Duodenal mucosa (tissue), 2 donors: Measurements from ENCODE around the gene MTOR.
A peak's percentile ranks its signal among the peaks of the same experiment; 100 is the strongest.
"Not testable (repeated sequence)": the region's sequence is repeated elsewhere in the genome, so short reads cannot be mapped to it uniquely, and the experiment has no call there.

Source experiments
- H3K27ac ChIP-seq: one replicate; pipeline ENCODE4 v1.7.0; 2013; ENCODE audit warnings: low read depth, low read length
- H3K27me3 ChIP-seq, 2 donors: one replicate each; pipeline ENCODE4 v1.7.0; 2013; ENCODE audit warnings: low read length in 2 of 2, control low read depth in 1 of 2; ENCODE audit not compliant: insufficient read depth in 2 of 2, control insufficient read depth in 1 of 2
- H3K36me3 ChIP-seq, 2 donors: one replicate each; pipeline ENCODE4 v1.7.0; 2013; ENCODE audit warnings: low read length in 2 of 2, control low read depth in 1 of 2; ENCODE audit not compliant: insufficient read depth in 2 of 2, control insufficient read depth in 1 of 2
- H3K4me1 ChIP-seq, 2 donors: one replicate each; pipeline ENCODE4 v1.7.0; 2013; ENCODE audit warnings: low read length in 2 of 2, control low read depth in 1 of 2; ENCODE audit not compliant: insufficient read depth in 2 of 2, control insufficient read depth in 1 of 2
- H3K4me3 ChIP-seq, 2 donors: one replicate each; pipeline ENCODE4 v1.7.0; 2013; ENCODE audit warnings: low read length in 2 of 2, low read depth in 1 of 2
- H3K9ac ChIP-seq, 2 donors: one replicate each; pipeline ENCODE4 v1.7.0; 2013; ENCODE audit warnings: low read length in 2 of 2, low read depth in 1 of 2
- H3K9me3 ChIP-seq, 2 donors: one replicate each; pipeline ENCODE4 v1.7.0; 2013; ENCODE audit warnings: low read length in 2 of 2, control low read depth in 1 of 2; ENCODE audit not compliant: control insufficient read depth in 1 of 2

MTOR gene

DNA sequence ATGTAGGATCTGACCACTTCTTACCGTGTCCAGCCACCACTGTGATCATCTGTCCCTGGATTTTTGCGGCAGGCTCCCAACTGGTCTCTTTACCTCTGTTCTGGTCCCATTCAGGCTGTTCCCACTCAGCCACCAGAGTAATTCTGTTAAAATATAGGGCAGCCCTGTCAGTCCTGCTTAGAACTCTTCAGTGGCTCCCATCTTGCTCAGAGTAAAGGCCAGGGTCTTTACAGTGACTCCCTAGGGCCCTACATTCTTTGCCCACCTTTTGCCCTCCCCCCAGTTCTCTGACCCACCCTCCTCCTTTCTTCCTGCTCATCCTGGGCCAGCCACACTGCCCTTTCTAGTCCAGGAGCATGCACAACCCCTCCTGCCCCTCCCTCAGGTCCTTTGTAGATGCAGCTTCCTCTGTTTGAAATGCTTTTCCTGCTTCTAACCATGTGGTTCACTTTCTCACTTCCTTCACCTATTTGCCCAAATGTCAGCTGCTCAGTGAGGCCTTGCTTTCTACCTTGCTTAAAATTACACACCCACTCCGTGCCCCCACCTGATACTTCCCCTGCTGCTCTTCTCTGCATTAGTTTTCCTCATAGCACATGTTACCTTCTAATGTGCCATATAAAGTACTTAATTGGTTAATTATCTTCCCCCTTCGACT, 18.5 kb upstream of the MTOR start:
- H3K36me3 ChIP-seq: peaks cover 6 to 29% of the 10 kb centered on the region in 2 donors
- H3K9ac ChIP-seq: no peak overlapping the region
- no peaks in the 10 kb centered on the region for H3K27me3 ChIP-seq
- H3K9me3 ChIP-seq: no peaks in the 10 kb centered on the region
- H3K4me3 ChIP-seq: no peak overlapping the region
- H3K27ac ChIP-seq: no peak overlapping the region
- H3K4me1 ChIP-seq: peaks cover 3 to 11% of the 10 kb centered on the region in 2 donors

DNA sequence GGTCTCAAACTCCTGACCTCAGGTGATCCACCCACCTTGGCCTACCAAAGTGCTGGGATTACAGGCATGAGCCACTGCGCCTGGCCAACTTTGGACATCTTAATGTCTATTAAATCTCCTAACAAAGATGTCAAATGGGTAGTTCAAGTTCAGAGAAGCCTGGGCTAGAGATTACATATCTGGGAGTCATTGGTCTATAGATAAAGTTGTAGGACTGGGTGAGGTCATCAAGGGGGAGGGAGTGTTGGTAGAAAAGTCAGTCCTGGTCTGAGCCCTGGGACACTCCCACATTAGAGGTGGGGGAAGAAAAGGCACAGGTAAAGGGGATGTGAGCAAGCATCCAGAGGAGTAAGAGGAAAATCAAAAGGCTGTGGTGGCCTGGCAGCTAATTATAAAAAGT, 17.3 kb upstream of the MTOR start:
- peaks cover 4 to 21% of the 10 kb centered on the region in 2 donors for H3K36me3 ChIP-seq
- H3K4me1 ChIP-seq: peaks cover 7 to 23% of the 10 kb centered on the region in 2 donors

DNA sequence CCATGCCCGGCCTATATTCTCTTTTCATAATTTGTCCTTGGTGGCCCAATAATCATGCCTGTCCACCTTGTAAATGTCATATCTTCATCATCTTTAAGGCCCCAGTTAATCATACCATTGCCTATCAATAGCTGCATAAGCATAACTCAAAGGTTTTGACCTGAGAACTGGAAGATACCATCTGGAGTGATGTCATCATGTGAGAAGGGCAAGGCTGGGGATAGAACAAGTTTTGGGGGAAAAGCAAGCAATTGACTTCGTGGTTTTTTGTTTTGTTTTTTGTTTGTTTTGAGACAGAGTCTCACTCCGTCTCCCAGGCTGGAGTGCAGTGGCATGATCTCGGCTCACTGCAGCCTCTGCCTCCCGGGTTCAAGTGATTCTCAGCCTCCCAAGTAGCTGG, 16.8 kb upstream of the MTOR start:
- Histone ChIP-seq H3K9me3 (no peaks in the 10 kb centered on the region), H3K27ac (no peak overlapping the region), H3K4me1 (peaks cover 7 to 27% of the 10 kb centered on the region in 2 donors), H3K36me3 (peaks cover 4 to 21% of the 10 kb centered on the region in 2 donors), H3K27me3 (no peaks in the 10 kb centered on the region), H3K4me3 (no peak overlapping the region), H3K9ac (no peak overlapping the region)

More for the DNA sequence above, 17.3 kb upstream of the MTOR start:
- H3K4me3 ChIP-seq: no peak overlapping the region
- no peaks in the 10 kb centered on the region for H3K9me3 ChIP-seq
- no peaks in the 10 kb centered on the region for H3K27me3 ChIP-seq
- H3K9ac ChIP-seq: no peak overlapping the region
- no peak overlapping the region for H3K27ac ChIP-seq

DNA sequence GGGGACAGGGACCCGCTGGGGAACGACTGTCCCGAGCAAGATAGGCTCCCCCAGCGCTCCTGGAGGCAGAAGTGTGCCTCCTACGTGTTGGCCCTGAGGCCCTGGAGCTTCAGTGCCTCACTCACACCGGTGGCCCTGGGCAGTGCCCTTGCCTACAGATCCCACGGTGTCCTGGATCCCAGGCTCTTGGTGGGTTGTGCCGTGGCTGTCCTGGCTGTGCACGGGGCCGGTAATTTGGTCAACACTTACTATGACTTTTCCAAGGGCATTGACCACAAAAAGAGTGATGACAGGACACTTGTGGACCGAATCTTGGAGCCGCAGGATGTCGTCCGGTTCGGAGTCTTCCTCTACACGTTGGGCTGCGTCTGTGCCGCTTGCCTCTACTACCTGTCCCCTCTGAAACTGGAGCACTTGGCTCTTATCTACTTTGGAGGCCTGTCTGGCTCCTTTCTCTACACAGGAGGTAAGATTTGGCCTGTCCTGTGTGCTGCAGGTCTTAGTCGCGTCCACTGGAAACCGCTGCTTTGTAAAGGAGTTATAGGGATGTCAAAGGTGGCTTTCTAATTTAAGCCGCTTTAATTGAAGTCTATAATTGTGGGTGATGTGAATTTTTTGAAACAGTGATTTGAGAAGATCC, 11.4 kb upstream of the MTOR start:
- H3K4me1 ChIP-seq: peaks cover 14 to 27% of the 10 kb centered on the region in 2 donors
- peak overlapping the region; percentile 88 for H3K27ac ChIP-seq
- H3K4me3 ChIP-seq: peak overlapping the region; percentile 90 to 93
- no peaks in the 10 kb centered on the region for H3K27me3 ChIP-seq
- no peaks in the 10 kb centered on the region for H3K9me3 ChIP-seq
- peaks cover 3 to 4% of the 10 kb centered on the region in 2 donors for H3K36me3 ChIP-seq
- peak overlapping the region; percentile 48 to 72 for H3K9ac ChIP-seq

DNA sequence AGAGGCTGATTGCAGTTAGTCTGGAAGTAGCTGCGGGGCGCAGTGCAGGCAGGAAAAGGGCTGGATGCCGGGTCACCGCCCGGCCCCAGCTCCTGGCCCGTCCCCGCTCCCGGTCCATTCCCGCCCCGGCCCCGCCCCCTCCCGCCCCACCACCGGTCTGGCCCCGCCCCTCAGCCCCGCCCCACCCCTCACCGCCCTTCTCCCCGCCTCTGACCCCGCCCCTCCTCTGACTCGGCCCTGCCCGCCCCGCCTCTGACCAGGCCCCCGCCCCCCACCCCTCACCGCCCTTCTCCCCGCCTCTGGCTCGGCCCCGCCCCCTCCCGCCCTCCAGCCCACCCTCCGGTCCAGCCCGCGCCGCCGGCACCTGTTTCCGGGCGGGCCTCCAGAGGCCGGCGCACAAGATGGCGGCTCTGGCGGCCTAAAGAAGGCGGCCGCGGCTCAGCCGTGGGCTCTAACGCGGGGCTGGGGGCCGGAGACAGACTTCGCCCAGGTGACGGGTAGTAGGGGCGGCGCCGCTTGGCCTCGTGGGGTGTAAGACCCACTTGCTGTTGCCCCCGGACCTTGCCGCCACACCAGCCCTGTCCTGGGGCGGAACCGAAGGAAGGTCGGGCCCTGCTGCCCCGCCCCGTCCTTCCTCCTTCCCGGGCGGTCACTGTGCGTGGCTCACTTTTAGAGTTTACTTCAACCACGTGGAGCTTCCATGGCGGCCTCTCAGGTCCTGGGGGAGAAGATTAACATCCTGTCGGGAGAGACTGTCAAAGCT, 10.7 kb upstream of the MTOR start, which contains the start of gene UBIAD1:
TSS of gene UBIAD1 (plus strand) at position 367 of the 763 bp plus-strand sequence. CDS start at position 701, 334 bp downstream.
- H3K4me1 ChIP-seq: peaks cover 14 to 27% of the 10 kb centered on the region in 2 donors
- no peaks in the 10 kb centered on the region for H3K9me3 ChIP-seq
- H3K36me3 ChIP-seq: peaks cover 0 to 4% of the 10 kb centered on the region in 2 donors
- H3K27ac ChIP-seq: peak within 1 kb of the TSS; percentile 88
- peak within 1 kb of the TSS; percentile 48 to 72 for H3K9ac ChIP-seq
- H3K27me3 ChIP-seq: no peaks in the 10 kb centered on the region
- peak within 1 kb of the TSS; percentile 90 to 93 for H3K4me3 ChIP-seq

DNA sequence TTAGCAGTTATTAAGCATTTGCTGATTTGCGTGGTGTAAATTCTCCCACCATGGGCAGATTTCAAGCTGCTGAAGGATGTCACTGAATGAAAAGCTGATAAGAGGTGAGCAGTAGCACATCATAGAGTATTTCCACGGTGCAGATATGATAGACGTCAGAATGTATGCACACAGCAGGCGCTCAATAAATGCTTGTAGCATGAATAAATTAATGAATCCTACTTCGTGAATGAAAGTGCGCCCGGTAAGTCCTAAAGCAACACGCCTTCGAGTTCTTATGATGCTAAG, 10.1 kb upstream of the MTOR start:
- H3K9me3 ChIP-seq: no peaks in the 10 kb centered on the region
- no peak overlapping the region for H3K27ac ChIP-seq
- H3K4me1 ChIP-seq: peaks cover 14 to 27% of the 10 kb centered on the region in 2 donors
- H3K9ac ChIP-seq: no peak overlapping the region
- H3K36me3 ChIP-seq: peaks cover 0 to 4% of the 10 kb centered on the region in 2 donors
- H3K4me3 ChIP-seq: peak overlapping the region; percentile 24 to 54
- H3K27me3 ChIP-seq: no peaks in the 10 kb centered on the region

DNA sequence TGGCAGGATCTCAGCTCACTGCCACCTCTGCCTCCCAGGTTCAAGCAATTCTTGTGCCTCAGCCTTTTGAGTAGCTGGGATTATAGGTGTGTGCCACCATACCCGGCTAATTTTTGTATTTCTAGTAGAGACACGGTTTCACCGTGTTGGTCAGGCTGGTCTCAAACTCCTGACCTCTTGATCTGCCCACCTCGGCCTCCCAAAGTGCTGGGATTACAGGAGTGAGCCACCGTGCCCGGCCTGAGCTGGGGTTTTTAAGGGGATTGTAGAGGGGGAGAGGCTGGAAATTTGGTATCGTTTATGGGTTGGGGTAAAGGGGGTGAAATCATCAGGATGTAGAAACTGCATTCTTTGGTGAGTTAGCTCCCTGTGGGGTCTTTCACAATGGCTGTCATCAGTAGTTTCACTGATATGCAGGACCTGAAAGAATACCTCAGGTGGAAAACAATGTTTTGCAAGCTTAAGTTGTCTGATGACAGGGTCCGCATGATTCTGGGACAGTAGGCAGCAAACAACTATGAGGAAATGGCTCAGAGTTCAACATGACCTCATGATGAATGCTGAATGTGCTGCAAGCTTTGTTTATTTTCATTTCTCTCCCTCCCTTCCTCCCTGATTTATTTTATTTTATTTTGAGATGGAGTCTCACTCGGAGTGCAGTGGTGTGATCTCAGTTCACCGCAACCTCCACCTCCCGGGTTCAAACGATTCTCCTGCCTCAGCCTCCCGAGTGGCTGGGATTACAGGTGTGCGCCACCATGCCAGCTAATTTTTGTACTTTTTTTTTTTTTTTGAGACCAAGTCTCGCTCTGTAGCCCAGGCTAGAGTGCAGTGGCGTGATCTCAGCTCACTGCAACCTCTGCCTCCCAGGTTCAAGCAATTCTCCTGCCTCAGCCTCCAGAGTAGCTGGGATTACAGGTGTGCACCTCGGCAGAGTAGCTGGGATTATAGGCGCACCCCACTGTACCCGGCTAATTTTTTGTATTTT, 5.3 kb upstream of the MTOR start:
- not testable (repeated sequence) for H3K9ac ChIP-seq, H3K27ac ChIP-seq, H3K36me3 ChIP-seq

DNA sequence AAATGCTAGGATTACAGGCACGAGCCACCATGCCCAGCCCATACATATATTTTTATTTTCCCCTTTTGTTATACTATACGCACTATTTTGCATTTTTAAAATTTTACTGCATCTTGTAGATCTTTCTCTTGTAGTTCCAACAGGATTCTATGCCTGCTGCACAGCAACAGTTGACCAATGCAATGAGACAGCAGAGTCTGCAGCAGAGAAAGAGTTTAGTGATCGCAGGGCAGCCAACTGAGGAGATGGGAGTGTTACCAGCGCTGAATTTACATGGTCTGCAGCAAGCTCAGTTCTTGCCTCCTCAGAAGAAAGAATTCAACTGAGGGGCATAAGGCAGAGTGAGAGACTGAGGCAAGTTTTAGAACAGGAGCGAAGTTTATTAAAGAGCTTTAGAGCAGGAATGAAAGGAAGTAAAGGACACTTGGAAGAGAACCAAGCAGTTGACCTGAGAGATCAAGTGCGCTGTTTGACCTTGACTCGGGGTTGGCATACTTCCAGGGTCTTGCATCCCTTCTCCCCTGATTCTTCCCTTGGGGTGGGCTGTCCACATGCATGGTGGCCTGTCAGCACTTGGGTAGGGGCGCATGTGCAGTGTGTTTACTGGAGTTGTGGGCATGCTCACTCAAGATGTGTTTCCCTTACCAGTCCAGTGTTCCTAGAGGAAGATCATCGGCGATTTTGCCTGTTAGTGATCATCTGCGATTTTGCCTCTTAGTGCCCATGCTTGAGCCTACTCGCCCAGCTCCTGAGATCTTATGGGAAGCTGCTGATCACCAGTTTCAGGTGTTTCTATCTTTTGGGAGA, 4.1 kb upstream of the MTOR start:
- no peaks in the 10 kb centered on the region for H3K36me3 ChIP-seq
- no peak overlapping the region for H3K4me3 ChIP-seq
- H3K4me1 ChIP-seq: peaks cover 2 to 5% of the 10 kb centered on the region in 2 donors
- no peaks in the 10 kb centered on the region for H3K9me3 ChIP-seq
- no peaks in the 10 kb centered on the region for H3K27me3 ChIP-seq
- H3K9ac ChIP-seq: no peak overlapping the region
- H3K27ac ChIP-seq: no peak overlapping the region

More for the DNA sequence above, 5.3 kb upstream of the MTOR start:
- H3K4me3 ChIP-seq, H3K9me3 ChIP-seq, H3K4me1 ChIP-seq, H3K27me3 ChIP-seq: not testable (repeated sequence)

DNA sequence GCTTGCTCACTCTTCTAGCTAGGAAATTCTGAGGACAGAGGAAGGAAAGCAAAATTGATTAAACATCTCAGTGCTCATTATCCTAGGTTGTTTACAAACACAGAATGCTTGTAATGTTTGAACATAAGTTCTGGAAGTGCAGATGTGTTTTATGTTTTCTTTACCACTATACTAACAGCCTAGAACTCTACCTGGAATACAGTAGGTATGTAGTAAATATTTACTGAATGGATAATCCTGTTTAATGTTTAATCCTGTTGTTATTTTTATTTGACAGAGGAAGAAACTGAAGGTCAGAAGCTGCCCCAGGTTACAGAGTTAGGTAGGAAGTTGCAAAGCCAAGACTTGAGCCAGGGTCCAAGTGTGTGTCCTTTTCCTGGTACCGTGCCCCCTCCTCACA, 6.1 kb downstream of the MTOR start:
- Histone ChIP-seq H3K9ac (no peak overlapping the region), H3K36me3 (peaks cover 38 to 71% of the 10 kb centered on the region in 2 donors), H3K27ac (no peak overlapping the region), H3K4me1 (peaks cover under 1 to 1% of the 10 kb centered on the region in 2 donors), H3K4me3 (no peak overlapping the region), H3K9me3 (no peaks in the 10 kb centered on the region), H3K27me3 (no peaks in the 10 kb centered on the region)
